HCT116 (cell line): ENCODE measurements around the gene NPEPL1.

ENCODE experiments used
- POLR2AphosphoS5 ChIP-seq: IDR thresholded peaks from 2 replicates; pipeline ENCODE4 v1.6.1; 2011; ENCODE audit warnings: mild to moderate bottlenecking, low read depth, low read length, moderate library complexity
- ZNF274 ChIP-seq: fragments of 200-500 bp; sonication (Bioruptor generic); IDR thresholded peaks from 2 replicates; pipeline ENCODE4 v1.6.1; 2014; ENCODE audit warnings: mild to moderate bottlenecking, low read depth, low read length, inconsistent platforms
- TF ChIP-seq, protein P1 (sequence below): IDR thresholded peaks from 2 replicates; pipeline ENCODE4 v1.6.1; 2012; ENCODE audit warnings: low read depth
- TF ChIP-seq, protein P2 (sequence below), 3 experiments: fragments of 200-600 bp in 1 of 3; sonication (generic) in 1 of 3; IDR thresholded peaks in 2 of 3; conservative IDR thresholded peaks in 1 of 3; 2 replicates each; pipeline ENCODE4 v1.5.1; 2012 to 2017; ENCODE audit warnings: low read depth in 2 of 3, low read length in 2 of 3, antibody characterized with exemption in 1 of 3, borderline replicate concordance in 1 of 3, control low read depth in 1 of 3, mild to moderate bottlenecking in 1 of 3, mixed read lengths in 1 of 3, mixed run types in 1 of 3, moderate library complexity in 1 of 3; ENCODE audit not compliant: insufficient read depth in 1 of 3

DNA sequence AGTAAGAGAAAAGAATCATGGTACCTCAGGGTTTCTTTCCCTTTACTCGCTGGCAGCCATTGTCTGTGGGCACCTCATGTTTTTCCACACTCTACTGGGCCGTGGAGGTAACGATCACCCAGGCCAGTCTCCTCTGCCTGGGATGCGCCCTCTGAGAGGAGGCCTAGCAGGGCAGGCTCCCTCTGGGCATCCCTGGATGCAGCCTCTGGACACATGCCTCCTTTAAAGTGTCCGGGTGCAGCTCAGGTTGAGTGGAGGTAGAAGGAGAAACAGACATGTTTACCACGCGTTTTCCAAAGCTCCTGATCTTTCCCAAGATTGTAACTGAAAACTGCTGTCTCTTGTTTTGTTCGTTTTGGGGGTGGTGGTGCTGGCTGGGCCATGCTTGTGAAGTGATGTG lies 13.8 kb upstream of the NPEPL1 start:
- TF ChIP-seq POLR2AphosphoS5 (no peak), ZNF274 (no peak)
- TF ChIP-seq, protein P1, sequence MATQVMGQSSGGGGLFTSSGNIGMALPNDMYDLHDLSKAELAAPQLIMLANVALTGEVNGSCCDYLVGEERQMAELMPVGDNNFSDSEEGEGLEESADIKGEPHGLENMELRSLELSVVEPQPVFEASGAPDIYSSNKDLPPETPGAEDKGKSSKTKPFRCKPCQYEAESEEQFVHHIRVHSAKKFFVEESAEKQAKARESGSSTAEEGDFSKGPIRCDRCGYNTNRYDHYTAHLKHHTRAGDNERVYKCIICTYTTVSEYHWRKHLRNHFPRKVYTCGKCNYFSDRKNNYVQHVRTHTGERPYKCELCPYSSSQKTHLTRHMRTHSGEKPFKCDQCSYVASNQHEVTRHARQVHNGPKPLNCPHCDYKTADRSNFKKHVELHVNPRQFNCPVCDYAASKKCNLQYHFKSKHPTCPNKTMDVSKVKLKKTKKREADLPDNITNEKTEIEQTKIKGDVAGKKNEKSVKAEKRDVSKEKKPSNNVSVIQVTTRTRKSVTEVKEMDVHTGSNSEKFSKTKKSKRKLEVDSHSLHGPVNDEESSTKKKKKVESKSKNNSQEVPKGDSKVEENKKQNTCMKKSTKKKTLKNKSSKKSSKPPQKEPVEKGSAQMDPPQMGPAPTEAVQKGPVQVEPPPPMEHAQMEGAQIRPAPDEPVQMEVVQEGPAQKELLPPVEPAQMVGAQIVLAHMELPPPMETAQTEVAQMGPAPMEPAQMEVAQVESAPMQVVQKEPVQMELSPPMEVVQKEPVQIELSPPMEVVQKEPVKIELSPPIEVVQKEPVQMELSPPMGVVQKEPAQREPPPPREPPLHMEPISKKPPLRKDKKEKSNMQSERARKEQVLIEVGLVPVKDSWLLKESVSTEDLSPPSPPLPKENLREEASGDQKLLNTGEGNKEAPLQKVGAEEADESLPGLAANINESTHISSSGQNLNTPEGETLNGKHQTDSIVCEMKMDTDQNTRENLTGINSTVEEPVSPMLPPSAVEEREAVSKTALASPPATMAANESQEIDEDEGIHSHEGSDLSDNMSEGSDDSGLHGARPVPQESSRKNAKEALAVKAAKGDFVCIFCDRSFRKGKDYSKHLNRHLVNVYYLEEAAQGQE: no peak
- TF ChIP-seq, protein P2, sequence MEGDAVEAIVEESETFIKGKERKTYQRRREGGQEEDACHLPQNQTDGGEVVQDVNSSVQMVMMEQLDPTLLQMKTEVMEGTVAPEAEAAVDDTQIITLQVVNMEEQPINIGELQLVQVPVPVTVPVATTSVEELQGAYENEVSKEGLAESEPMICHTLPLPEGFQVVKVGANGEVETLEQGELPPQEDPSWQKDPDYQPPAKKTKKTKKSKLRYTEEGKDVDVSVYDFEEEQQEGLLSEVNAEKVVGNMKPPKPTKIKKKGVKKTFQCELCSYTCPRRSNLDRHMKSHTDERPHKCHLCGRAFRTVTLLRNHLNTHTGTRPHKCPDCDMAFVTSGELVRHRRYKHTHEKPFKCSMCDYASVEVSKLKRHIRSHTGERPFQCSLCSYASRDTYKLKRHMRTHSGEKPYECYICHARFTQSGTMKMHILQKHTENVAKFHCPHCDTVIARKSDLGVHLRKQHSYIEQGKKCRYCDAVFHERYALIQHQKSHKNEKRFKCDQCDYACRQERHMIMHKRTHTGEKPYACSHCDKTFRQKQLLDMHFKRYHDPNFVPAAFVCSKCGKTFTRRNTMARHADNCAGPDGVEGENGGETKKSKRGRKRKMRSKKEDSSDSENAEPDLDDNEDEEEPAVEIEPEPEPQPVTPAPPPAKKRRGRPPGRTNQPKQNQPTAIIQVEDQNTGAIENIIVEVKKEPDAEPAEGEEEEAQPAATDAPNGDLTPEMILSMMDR (IDR thresholded peaks at IDR 0.05 in 2 of 3, conservative IDR thresholded peaks at IDR 0.05 in 1 of 3; ENCODE audit: borderline replicate concordance in 1 of 3, insufficient read depth in 1 of 3, low read depth in 2 of 3, low read length in 2 of 3): no peak
